Body of pancreas (tissue), 4 donors: Measurements from ENCODE around the gene BDKRB1. TPM values are rescaled to one million over a fixed set of nuclear protein-coding genes. Genes with fewer than 3 reads are reported as not detected.
A peak's percentile ranks its signal among the peaks of the same experiment; 100 is the strongest.

Experiments
- ATAC-seq: fragments of 150-250 bp; one replicate; pipeline ENCODE4 v1.9.1; 2016
- DNase-seq, 4 donors: peaks; one replicate each; pipeline ENCODE4 v3.0.0-alpha.2; 2019
- H3K27ac ChIP-seq, 4 donors: fragments of 200-600 bp; sonication (generic); 1 replicate in 3 of 4; 2 replicates in 1 of 4; pipeline versions ENCODE4 v1.5.1 to v1.6.1; 2016 to 2019; ENCODE audit warnings: mild to moderate bottlenecking in 1 of 4, mixed read lengths in 1 of 4, moderate library complexity in 1 of 4
- H3K27me3 ChIP-seq, 2 donors: fragments of 200-600 bp; sonication (generic); one replicate each; pipeline ENCODE4 v1.6.0; 2016; ENCODE audit warnings: mild to moderate bottlenecking in 1 of 2
- H3K36me3 ChIP-seq, 2 donors: fragments of 200-600 bp; sonication (generic); replicated peaks in 1 of 2; 2 replicates each; pipeline ENCODE4 v1.5.1; 2016; ENCODE audit warnings: low read depth in 2 of 2; ENCODE audit not compliant: insufficient read depth in 1 of 2
- H3K4me1 ChIP-seq: fragments of 200-600 bp; sonication (generic); one replicate; pipeline ENCODE4 v1.6.0; 2016
- H3K4me3 ChIP-seq, 2 donors: fragments of 200-600 bp; sonication (generic); 1 replicate in 1 of 2; 2 replicates in 1 of 2; pipeline ENCODE4 v1.5.1; 2016 to 2019
- H3K9me3 ChIP-seq, 3 donors: fragments of 200-600 bp; sonication (generic); 1 replicate in 2 of 3; 2 replicates in 1 of 3; pipeline ENCODE4 v1.5.1; 2016
- POLR2A ChIP-seq, 3 donors: fragments of 450-650 bp; IDR thresholded peaks; one replicate each; pipeline ENCODE4 v1.6.1; 2016; ENCODE audit warnings: antibody characterized with exemption in 3 of 3, mild to moderate bottlenecking in 2 of 3
- WGBS, 2 donors: methylation state at CpG; one replicate each; pipeline ENCODE4 v1.1.5; 2017; 5-methylcytosine and 5-hydroxymethylcytosine counted together
- intact Hi-C: fragments of 100-400 bp; cut with DNase I; formaldehyde crosslinking; loops from one replicate; pipeline ENCODE4 v1.15.1; 2023
- total RNA-seq, 2 donors: library from RNA; depleted of rRNA; stranded (reverse); fragments of >200 nt; gene quantifications; one replicate each; pipeline ENCODE4 v1.1.0, GENCODE V29; 2016
- TF ChIP-seq, protein P1 (sequence below), 7 experiments: fragments of 450-650 bp in 4 of 7; fragments of 200-600 bp in 3 of 7; sonication (generic) in 3 of 7; IDR thresholded peaks; one replicate each; pipeline ENCODE4 v1.5.1; 2016 to 2019; ENCODE audit warnings: antibody characterized with exemption in 7 of 7

BDKRB1 gene
- total RNA-seq, 2 donors from 2014 or later, result not detected

DNA sequence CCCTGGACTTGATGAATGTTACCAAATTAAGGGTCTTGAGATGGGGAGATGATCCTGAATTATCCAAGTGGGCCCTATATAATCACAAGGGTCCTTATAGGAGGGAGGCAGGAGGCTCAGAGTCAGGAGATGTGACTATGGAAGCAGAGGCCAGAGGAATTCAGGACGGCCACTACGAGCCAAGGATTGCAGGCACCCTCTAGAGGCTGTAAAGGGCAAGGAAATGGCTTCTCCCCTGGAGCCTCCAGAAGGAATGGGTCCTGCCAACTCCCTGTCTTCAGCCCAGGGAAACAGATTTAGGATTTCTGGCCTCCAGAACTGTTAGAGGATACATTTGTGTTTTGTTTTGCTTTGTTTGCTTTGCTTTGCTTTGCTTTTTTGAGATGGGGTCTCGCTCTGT, 8.8 kb downstream of the BDKRB1 start:
- DNase-seq, result peak in 1 of 4 donors; percentile 46
- Histone ChIP-seq H3K36me3 (no peaks in the 10 kb centered on the region), H3K27me3 (no peaks in the 10 kb centered on the region), H3K9me3 (no peaks in the 10 kb centered on the region), H3K27ac (peak overlapping the region; percentile 34 to 93 (median 86)), H3K4me3 (no peak overlapping the region), H3K4me1 (peaks cover 80% of the 10 kb centered on the region)
- 62 to 80% methylated on average over 3 of the region's 3 CpGs for WGBS, 2 donors
- no peak for TF ChIP-seq POLR2A (IDR thresholded peaks at IDR 0.05)
- TF ChIP-seq, protein P1, sequence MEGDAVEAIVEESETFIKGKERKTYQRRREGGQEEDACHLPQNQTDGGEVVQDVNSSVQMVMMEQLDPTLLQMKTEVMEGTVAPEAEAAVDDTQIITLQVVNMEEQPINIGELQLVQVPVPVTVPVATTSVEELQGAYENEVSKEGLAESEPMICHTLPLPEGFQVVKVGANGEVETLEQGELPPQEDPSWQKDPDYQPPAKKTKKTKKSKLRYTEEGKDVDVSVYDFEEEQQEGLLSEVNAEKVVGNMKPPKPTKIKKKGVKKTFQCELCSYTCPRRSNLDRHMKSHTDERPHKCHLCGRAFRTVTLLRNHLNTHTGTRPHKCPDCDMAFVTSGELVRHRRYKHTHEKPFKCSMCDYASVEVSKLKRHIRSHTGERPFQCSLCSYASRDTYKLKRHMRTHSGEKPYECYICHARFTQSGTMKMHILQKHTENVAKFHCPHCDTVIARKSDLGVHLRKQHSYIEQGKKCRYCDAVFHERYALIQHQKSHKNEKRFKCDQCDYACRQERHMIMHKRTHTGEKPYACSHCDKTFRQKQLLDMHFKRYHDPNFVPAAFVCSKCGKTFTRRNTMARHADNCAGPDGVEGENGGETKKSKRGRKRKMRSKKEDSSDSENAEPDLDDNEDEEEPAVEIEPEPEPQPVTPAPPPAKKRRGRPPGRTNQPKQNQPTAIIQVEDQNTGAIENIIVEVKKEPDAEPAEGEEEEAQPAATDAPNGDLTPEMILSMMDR (IDR thresholded peaks at IDR 0.05), result peak in 4 of 7 experiments; percentile 21 to 33 (median 26)
- no peak for ATAC-seq
- intact Hi-C loops, result no loop called here

DNA sequence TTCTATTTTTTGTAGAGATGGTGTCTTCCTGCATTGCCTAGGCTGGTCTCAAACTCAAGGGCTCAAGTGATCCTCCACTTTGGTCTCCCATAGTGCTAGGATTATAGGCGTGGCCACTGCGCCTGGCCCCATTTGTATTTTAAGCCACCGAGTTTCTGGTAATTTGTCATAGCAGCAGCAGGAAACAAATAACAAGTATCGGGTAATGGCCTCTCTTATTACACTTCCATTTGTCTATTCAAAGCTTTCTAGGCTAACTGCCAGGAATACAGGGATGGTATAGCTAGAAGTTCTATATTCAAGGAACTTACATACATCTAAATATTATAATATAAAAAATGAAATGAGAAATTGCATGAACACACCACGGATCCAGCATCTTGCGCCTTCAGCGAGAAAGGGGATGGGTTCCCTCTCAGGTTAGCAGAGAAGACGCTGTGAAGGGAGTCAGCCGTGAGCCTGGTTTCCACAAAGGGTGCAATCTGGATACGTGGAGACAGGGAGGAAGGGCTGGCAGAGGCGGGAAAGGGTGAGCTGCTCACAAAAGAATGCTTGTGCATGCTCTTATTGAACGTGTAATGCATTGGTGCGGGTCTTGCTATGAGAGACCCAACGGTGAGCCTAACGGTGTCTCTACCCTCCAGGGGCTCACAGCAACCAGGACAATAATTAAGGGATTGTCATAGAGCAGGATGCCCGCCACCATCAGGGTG, 9.5 kb downstream of the BDKRB1 start:
- peak overlapping the region; percentile 77 to 93 (median 86) for H3K27ac ChIP-seq
- TF ChIP-seq, protein P1 (IDR thresholded peaks at IDR 0.05), result no peak
- no peak for TF ChIP-seq POLR2A (IDR thresholded peaks at IDR 0.05)
- intact Hi-C loops, result no loop called here
- peaks cover 81% of the 10 kb centered on the region for H3K4me1 ChIP-seq
- 58 to 73% methylated on average over 15 to 16 of the region's 16 CpGs for WGBS, 2 donors
- DNase-seq, result peak in 1 of 4 donors; percentile 38
- ATAC-seq, result no peak
- H3K4me3 ChIP-seq, result no peak overlapping the region
- no peaks in the 10 kb centered on the region for H3K9me3 ChIP-seq
- H3K27me3 ChIP-seq, result no peaks in the 10 kb centered on the region
- H3K36me3 ChIP-seq, result no peaks in the 10 kb centered on the region

DNA sequence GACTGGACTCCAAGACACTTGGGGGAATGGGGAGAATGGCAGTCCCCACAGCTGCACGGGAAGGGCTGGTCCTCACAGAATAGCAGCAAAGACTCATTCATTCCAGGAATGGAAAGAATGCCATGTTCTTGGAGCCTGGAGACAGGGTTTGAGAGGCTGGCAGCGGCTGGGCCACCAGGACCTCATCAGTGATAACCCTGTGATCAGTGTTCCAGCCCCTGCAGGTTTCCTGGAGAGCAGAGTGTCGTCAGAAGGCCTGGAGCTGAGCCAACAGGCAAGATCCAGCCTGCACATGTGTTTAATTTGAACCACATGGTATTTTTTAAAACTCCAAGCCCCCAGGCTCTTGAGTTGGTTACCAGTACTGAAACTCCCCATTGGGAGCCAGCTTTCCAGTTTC, 11.3 kb downstream of the BDKRB1 start:
- Histone ChIP-seq H3K4me1 (peaks cover 63% of the 10 kb centered on the region), H3K27me3 (no peaks in the 10 kb centered on the region), H3K9me3 (no peaks in the 10 kb centered on the region), H3K27ac (peak overlapping the region; percentile 77 to 93 (median 86)), H3K4me3 (no peak overlapping the region), H3K36me3 (no peaks in the 10 kb centered on the region)
- 7 to 30% methylated on average over 3 of the region's 3 CpGs for WGBS, 2 donors
- DNase-seq, result peak; percentile 67 to 71 (median 70)
- ATAC-seq, result peak; percentile 31
- TF ChIP-seq POLR2A (IDR thresholded peaks at IDR 0.05), result peak in 2 of 3 donors; percentile 51 to 60
- TF ChIP-seq, protein P1 (IDR thresholded peaks at IDR 0.05), result no peak
- intact Hi-C loops, result no loop called here

DNA sequence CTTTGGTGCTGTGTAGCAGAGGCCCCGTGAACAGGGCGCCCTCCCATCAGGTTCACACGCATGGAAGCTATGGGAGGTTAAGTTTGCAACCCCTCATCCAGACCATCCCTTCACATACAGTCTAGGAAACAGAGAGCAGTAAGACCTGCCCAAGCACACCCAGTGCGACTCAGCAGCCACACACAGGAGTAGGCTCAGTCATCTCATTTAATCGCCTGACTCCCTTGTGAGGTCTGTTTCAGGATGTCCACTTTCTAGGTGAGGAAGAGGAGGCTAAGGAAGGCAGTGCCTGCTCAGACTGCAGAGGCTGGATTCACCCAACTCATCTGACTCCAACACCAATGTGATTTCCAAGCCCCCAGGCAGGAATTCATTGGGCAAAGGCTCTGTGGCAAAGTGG, 11.9 kb downstream of the BDKRB1 start:
- peak overlapping the region; percentile 77 to 93 (median 86) for H3K27ac ChIP-seq
- TF ChIP-seq POLR2A (IDR thresholded peaks at IDR 0.05), result no peak
- TF ChIP-seq, protein P1 (IDR thresholded peaks at IDR 0.05), result no peak
- H3K27me3 ChIP-seq, result no peaks in the 10 kb centered on the region
- intact Hi-C loops, result no loop called here
- ATAC-seq (no peak), DNase-seq (no peak)
- H3K4me3 ChIP-seq, result no peak overlapping the region
- H3K4me1 ChIP-seq, result peaks cover 63% of the 10 kb centered on the region
- 39 to 61% methylated on average over 4 to 5 of the region's 5 CpGs for WGBS, 2 donors
- no peaks in the 10 kb centered on the region for H3K9me3 ChIP-seq
- H3K36me3 ChIP-seq, result no peaks in the 10 kb centered on the region
